Spleen (tissue), 11 donors: Measurements from ENCODE around the gene ARHGAP28. TPM values are rescaled to one million over a fixed set of nuclear protein-coding genes. Genes with fewer than 3 reads are reported as not detected.

Experiments
- DNase-seq: peaks from one replicate; pipeline ENCODE4 v3.0.0-alpha.2; 2020
- H3K27ac ChIP-seq, 8 donors: fragments of 200-600 bp; sonication (generic) in 7 of 8; 1 replicate in 4 of 8; 2 replicates in 4 of 8; pipeline versions ENCODE4 v1.5.0 to v1.8.0; 2016 to 2021; ENCODE audit warnings: inconsistent platforms in 4 of 8, mild to moderate bottlenecking in 4 of 8, moderate library complexity in 1 of 8
- H3K27me3 ChIP-seq, 7 donors: fragments of 200-600 bp; sonication (generic) in 6 of 7; replicated peaks in 1 of 7; 1 replicate in 4 of 7; 2 replicates in 3 of 7; pipeline versions ENCODE4 v1.5.0 to v1.8.0; 2016 to 2021; ENCODE audit warnings: inconsistent platforms in 3 of 7, mild to moderate bottlenecking in 1 of 7
- H3K36me3 ChIP-seq, 6 donors: fragments of 200-600 bp; sonication (generic) in 5 of 6; 1 replicate in 4 of 6; 2 replicates in 2 of 6; pipeline versions ENCODE4 v1.5.0 to v1.8.0; 2016 to 2021; ENCODE audit warnings: inconsistent platforms in 2 of 6
- H3K4me1 ChIP-seq, 6 donors: fragments of 200-600 bp; sonication (generic) in 5 of 6; 1 replicate in 3 of 6; 2 replicates in 3 of 6; pipeline versions ENCODE4 v1.5.0 to v1.8.0; 2016 to 2021; ENCODE audit warnings: inconsistent platforms in 3 of 6
- H3K4me3 ChIP-seq, 8 donors: fragments of 200-600 bp; sonication (generic) in 7 of 8; 1 replicate in 4 of 8; 2 replicates in 4 of 8; pipeline versions ENCODE4 v1.5.0 to v1.8.0; 2016 to 2021; ENCODE audit warnings: inconsistent platforms in 4 of 8, mild to moderate bottlenecking in 4 of 8, moderate library complexity in 2 of 8
- H3K9me3 ChIP-seq, 8 donors: fragments of 200-600 bp; sonication (generic) in 7 of 8; 1 replicate in 4 of 8; 2 replicates in 4 of 8; pipeline versions ENCODE4 v1.5.0 to v1.8.0; 2016 to 2021; ENCODE audit warnings: inconsistent platforms in 4 of 8
- CTCF ChIP-seq, 11 experiments: fragments of 200-600 bp in 7 of 11; fragments of 450-650 bp in 4 of 11; sonication (generic) in 4 of 11; IDR thresholded peaks in 8 of 11; conservative IDR thresholded peaks in 3 of 11; 1 replicate in 7 of 11; 2 replicates in 4 of 11; pipeline versions ENCODE4 v1.4.0 to v1.8.0; 2016 to 2021; ENCODE audit warnings: antibody characterized with exemption in 11 of 11, inconsistent platforms in 4 of 11, mild to moderate bottlenecking in 1 of 11
- POLR2A ChIP-seq, 3 donors: fragments of 450-650 bp; IDR thresholded peaks; one replicate each; pipeline ENCODE4 v1.5.1; 2017; ENCODE audit warnings: antibody characterized with exemption in 3 of 3, mild to moderate bottlenecking in 1 of 3
- POLR2AphosphoS5 ChIP-seq, 3 donors: sonication (generic); formaldehyde crosslinking; IDR thresholded peaks; one replicate each; pipeline ENCODE4 v1.5.1; 2017; ENCODE audit warnings: antibody characterized with exemption in 3 of 3
- WGBS, 5 donors: extraction: QIAGEN DNeasy Blood & Tissue Kit in 3 of 5; methylation state at CpG; one replicate each; pipeline versions ENCODE4 v1.1.5 to v1.1.7; 2013 to 2018; 5-methylcytosine and 5-hydroxymethylcytosine counted together
- intact Hi-C: fragments of 100-400 bp; cut with DNase I; formaldehyde crosslinking; loops from one replicate; pipeline ENCODE4 v1.15.0; 2023; ENCODE audit warnings: low total_unique reads
- polyA plus RNA-seq, 3 donors: library from polyadenylated mRNA; stranded (reverse); fragments of 200-250 nt; gene quantifications; one replicate each; pipeline ENCODE4 v1.2.1, GENCODE V29; 2013
- total RNA-seq, 7 donors: library from RNA; depleted of rRNA in 3 of 7; stranded (reverse); fragments of >200 nt in 3 of 7; fragmentation: NEBNext Ultra II Directional in 4 of 7; extraction: Animal tissue kit (Norgen Biotek cat#: 25700) in 4 of 7; gene quantifications; one replicate each; pipeline versions ENCODE4 v1.1.0 to v1.2.1, GENCODE V29; 2016 to 2021
- donor health status: healthy with polysubstance abuse.
- donor health status: DM: no; HTN: no; CAD: no; lungs with moderate emphysema.
- donor health status: DM: no; HTN: no; CAD: no.
- donor health status: Bipolar disorder and iron deficiency.
- donor health status: healthy.
- donor health status: DM: no; HTN: no; CAD: no.
- donor health status: DM: yes; HTN: yes; CAD: no.

ARHGAP28 gene
- total and polyA plus RNA-seq, 10 donors, result 1.9 to 78.3 (median 30.3) TPM

- intact Hi-C loops, result no loop called here
- Histone ChIP-seq H3K4me1 (peaks cover 0 to 4% (median 0%) of the 10 kb centered on the region in 6 donors), H3K4me3 (no peak overlapping the region), H3K36me3 (no peaks in the 10 kb centered on the region), H3K9me3 (peaks cover 0 to 4% (median 0%) of the 10 kb centered on the region in 8 donors), H3K27ac (no peak overlapping the region), H3K27me3 (no peaks in the 10 kb centered on the region)
- TF ChIP-seq CTCF (IDR thresholded peaks at IDR 0.05 in 8 of 11, conservative IDR thresholded peaks at IDR 0.05 in 3 of 11) (no peak), POLR2A (IDR thresholded peaks at IDR 0.05) (no peak), POLR2AphosphoS5 (IDR thresholded peaks at IDR 0.05) (no peak)
- WGBS, 5 donors, result 39 to 94% (median 75%) methylated on average over 1 of the region's 1 CpG
- DNase-seq, result no peak
Observed at GRCh38 chr18:6719910-6720683, 9.4 kb upstream of the ARHGAP28 start.

GRCh38 chr18:6721755-6722154, 7.8 kb upstream of the ARHGAP28 start:
- no peak for TF ChIP-seq POLR2AphosphoS5 (IDR thresholded peaks at IDR 0.05)
- no peak for TF ChIP-seq CTCF (IDR thresholded peaks at IDR 0.05 in 8 of 11, conservative IDR thresholded peaks at IDR 0.05 in 3 of 11)
- TF ChIP-seq POLR2A (IDR thresholded peaks at IDR 0.05), result no peak
- no peak for DNase-seq
- intact Hi-C loops, result no loop called here
- 60 to 85% (median 74%) methylated on average over 1 of the region's 1 CpG for WGBS, 5 donors
- Histone ChIP-seq H3K9me3 (no peaks in the 10 kb centered on the region), H3K36me3 (no peaks in the 10 kb centered on the region), H3K4me1 (peaks cover 0 to 4% (median 0%) of the 10 kb centered on the region in 6 donors), H3K27me3 (no peaks in the 10 kb centered on the region), H3K4me3 (no peak overlapping the region), H3K27ac (peak overlapping the region in 6 of 8 donors; percentile 28 to 83 (median 69))

- DNase-seq, result no peak
- Histone ChIP-seq H3K27me3 (no peaks in the 10 kb centered on the region), H3K9me3 (no peaks in the 10 kb centered on the region), H3K4me1 (peaks cover 0 to 4% (median 0%) of the 10 kb centered on the region in 6 donors), H3K27ac (peak overlapping the region in 6 of 8 donors; percentile 28 to 83 (median 69)), H3K4me3 (no peak overlapping the region), H3K36me3 (no peaks in the 10 kb centered on the region)
- intact Hi-C loops, result no loop called here
- TF ChIP-seq POLR2A (IDR thresholded peaks at IDR 0.05) (no peak), POLR2AphosphoS5 (IDR thresholded peaks at IDR 0.05) (peak in 1 of 3 donors; percentile 64)
- WGBS, 5 donors, result 42 to 70% (median 65%) methylated on average over 4 of the region's 4 CpGs
Observed at GRCh38 chr18:6722690-6723089, 6.8 kb upstream of the ARHGAP28 start.

- Histone ChIP-seq H3K9me3 (no peaks in the 10 kb centered on the region), H3K27me3 (peaks cover 0 to 8% (median 0%) of the 10 kb centered on the region in 7 donors), H3K27ac (peak overlapping the region in 4 of 8 donors; percentile 10 to 83 (median 69)), H3K4me3 (no peak overlapping the region), H3K36me3 (no peaks in the 10 kb centered on the region), H3K4me1 (peaks cover 0 to 9% (median 2%) of the 10 kb centered on the region in 6 donors)
- intact Hi-C loops, result no loop called here
- no peak for DNase-seq
- WGBS, 5 donors, result 93 to 98% (median 98%) methylated on average over 1 of the region's 1 CpG
- no peak for TF ChIP-seq POLR2A (IDR thresholded peaks at IDR 0.05)
- TF ChIP-seq CTCF (IDR thresholded peaks at IDR 0.05 in 8 of 11, conservative IDR thresholded peaks at IDR 0.05 in 3 of 11), result no peak
- no peak for TF ChIP-seq POLR2AphosphoS5 (IDR thresholded peaks at IDR 0.05)
Observed at GRCh38 chr18:6724331-6724730, 5.2 kb upstream of the ARHGAP28 start.
